ENCODE results near the gene COP1.

The COP1 gene

DNA sequence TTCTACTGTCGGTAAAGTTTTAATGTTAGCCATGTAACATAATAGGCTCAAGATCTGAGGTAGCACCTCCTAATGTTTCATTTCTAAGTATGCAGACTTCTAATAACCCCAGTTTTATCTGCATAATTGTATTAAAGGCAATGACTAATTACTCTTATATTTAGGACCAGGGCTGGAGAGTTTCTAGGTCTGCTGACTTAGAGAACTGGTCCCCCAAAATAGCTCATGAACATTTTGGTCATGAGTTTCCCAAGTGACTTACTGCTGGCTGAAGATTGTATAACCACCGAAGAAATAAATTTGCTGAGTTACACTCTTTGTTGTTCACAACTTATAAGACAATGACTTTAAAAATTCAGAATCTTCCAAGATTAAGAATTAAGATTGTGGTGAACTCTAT, 265.9 kb downstream of the COP1 start:
- ATAC-seq = no peak
- Mint-ChIP-seq H3K27me3 (no peaks in the 10 kb centered on the region), H3K9me3 (no peaks in the 10 kb centered on the region), H3K36me3 (peaks cover 70% of the 10 kb centered on the region), H3K4me3 (no peak overlapping the region), H3K4me1 (no peaks in the 10 kb centered on the region), H3K27ac (no peak overlapping the region)

DNA sequence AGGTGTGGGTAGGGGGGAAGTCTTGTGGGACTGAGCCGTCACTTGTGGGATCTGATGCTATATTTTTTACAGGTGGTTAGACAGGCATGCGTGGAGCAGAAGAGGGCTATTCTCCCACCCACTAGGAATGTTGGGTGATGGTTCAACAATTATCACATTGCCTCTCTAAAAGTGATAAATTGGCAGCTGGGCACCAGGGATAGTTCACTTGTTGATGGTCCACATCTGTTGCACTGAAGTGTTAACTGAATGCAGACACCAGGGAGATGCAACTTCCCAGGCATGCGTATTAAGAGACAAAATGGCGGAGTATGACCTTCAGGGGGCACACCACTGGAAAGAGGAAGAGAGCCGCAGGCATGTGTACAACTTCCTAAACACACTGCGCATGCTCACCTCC, 270.4 kb downstream of the COP1 start:
- Mint-ChIP-seq H3K4me3 (no peak overlapping the region), H3K36me3 (peaks cover 69% of the 10 kb centered on the region), H3K27me3 (no peaks in the 10 kb centered on the region), H3K27ac (no peak overlapping the region), H3K9me3 (peaks cover 2% of the 10 kb centered on the region), H3K4me1 (no peaks in the 10 kb centered on the region)
- ATAC-seq = no peak

DNA sequence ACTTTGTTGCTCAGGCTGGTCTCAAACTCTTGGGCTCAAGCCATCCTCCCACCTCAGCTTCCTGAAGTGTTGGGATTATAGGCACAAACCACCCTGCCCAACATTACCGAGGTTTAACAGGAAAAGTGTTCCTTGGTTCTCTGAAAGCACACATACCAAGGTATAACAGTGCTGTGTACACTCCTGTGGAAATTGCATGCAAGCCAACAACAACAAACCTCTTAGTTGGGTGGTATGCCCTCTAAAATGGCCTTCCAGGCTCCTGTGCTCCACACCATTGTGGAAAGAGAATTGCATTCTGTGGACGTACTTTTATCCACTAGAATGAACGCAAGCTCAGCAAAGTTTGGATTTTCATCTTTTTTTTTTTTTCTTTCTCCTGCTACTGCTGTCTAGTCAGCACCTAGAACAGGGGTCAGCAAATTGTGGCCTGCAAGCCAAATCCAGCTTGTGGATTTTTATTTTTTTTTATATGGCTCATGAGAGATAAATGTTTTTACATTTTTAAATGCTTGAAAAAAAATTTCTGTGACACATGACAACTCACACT, 271.4 kb downstream of the COP1 start:
- H3K27ac Mint-ChIP-seq = no peak overlapping the region
- ATAC-seq = no peak
- peaks cover 2% of the 10 kb centered on the region for H3K9me3 Mint-ChIP-seq
- H3K36me3 Mint-ChIP-seq = peaks cover 69% of the 10 kb centered on the region
- H3K27me3 Mint-ChIP-seq = no peaks in the 10 kb centered on the region
- H3K4me1 Mint-ChIP-seq = no peaks in the 10 kb centered on the region
- H3K4me3 Mint-ChIP-seq = no peak overlapping the region

DNA sequence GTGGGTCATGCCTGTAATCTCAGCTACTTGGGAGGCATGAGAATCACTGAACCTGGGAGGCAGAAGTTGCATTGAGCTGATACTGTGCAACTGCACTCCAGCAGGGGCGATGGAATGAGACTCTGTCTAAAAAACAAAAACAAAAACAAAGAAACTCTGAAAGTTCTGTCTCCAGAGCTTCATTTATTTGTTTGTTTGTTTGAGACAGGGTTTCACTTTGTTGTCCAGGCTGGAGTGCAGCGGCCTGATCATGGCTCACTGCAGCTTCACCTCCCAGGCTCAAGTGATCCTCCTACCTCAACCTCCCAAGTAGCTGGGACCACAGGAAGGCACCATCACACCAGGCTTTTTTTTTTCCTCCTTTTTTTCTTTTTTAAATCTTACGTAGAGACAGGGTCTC, 271.9 kb downstream of the COP1 start:
- H3K4me3 Mint-ChIP-seq = no peak overlapping the region
- H3K4me1 Mint-ChIP-seq = no peaks in the 10 kb centered on the region
- no peak overlapping the region for H3K27ac Mint-ChIP-seq
- H3K27me3 Mint-ChIP-seq = no peaks in the 10 kb centered on the region
- peaks cover 2% of the 10 kb centered on the region for H3K9me3 Mint-ChIP-seq
- H3K36me3 Mint-ChIP-seq = peaks cover 68% of the 10 kb centered on the region
- ATAC-seq = no peak

DNA sequence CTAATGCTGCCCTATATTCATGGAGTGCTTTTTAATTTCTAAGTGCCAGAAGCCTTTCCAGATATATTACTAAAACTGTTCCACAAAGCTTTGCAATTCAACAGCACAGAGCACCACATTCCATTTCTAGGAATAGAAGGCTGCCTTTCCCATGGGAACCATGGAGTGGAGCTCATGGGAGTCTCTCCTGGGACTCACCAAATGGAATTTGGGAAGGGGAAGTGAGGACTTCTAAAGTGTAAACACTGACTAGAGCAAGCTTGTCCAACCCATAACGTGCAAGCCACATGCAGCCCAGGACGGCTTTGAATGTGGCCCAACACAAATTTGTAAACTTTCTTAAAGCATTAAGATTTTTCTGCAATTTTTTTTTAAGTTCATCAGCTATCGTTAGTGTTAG, 273.3 kb downstream of the COP1 start:
- H3K4me1 Mint-ChIP-seq = no peaks in the 10 kb centered on the region
- H3K27me3 Mint-ChIP-seq = no peaks in the 10 kb centered on the region
- peaks cover 59% of the 10 kb centered on the region for H3K36me3 Mint-ChIP-seq
- no peak overlapping the region for H3K4me3 Mint-ChIP-seq
- no peak for ATAC-seq
- H3K9me3 Mint-ChIP-seq = peaks cover 2% of the 10 kb centered on the region
- H3K27ac Mint-ChIP-seq = no peak overlapping the region

DNA sequence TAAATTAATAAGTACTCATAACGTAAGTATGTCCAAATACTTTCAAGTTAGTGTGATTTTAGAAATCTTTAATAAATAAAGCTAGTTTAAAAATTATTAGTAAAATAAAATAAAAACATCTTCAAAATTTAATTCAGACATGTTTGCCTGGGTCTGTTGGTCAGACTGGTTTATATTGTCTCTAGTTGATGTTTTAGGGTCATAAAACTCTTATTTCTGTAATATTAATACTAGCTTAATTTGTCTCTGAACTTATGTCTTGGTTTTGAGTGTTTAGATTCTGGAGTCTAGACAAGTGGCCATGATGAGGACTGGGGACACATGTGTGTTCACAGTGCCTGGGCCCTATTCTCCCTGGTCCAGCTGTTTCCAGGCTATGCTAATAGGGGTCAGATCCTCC, 279.1 kb downstream of the COP1 start:
- no peaks in the 10 kb centered on the region for H3K27me3 Mint-ChIP-seq
- H3K27ac Mint-ChIP-seq = no peak overlapping the region
- H3K36me3 Mint-ChIP-seq = peaks cover 55% of the 10 kb centered on the region
- H3K4me3 Mint-ChIP-seq = no peak overlapping the region
- no peaks in the 10 kb centered on the region for H3K4me1 Mint-ChIP-seq
- no peak for ATAC-seq
- H3K9me3 Mint-ChIP-seq = peaks cover 5% of the 10 kb centered on the region

DNA sequence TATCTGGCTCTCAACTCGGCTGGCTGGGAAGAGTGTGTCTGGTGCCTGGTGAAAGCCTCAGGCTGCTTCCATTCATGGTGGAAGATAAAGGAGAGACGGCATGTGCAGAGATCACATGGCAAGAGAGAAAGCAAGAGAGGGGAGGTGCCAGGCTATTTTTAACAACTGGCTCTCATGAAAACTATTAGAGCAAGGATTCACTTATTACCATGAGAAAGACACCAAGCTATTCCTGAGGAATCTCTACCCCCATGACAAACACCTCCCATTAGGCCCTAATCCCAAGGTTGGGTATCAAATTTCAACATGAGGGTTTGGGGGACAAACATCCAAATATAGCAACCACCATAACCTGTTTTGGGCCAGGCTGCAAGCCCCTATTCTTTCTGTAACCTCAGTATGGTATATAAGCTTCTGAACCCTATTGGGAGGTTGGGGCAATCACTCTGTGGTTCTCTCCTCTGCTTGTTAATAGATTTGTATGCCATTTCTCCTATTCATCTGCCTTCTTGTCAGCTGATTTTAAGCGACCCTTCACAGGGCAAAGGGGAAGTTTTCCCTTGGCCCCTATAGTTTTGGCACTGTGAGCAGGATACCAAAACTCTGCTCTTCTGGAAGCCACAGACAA, 284.7 kb downstream of the COP1 start:
- Mint-ChIP-seq H3K4me1 (no peaks in the 10 kb centered on the region), H3K27me3 (no peaks in the 10 kb centered on the region), H3K36me3 (peaks cover 53% of the 10 kb centered on the region), H3K4me3 (no peak overlapping the region), H3K9me3 (peaks cover 5% of the 10 kb centered on the region), H3K27ac (no peak overlapping the region)
- no peak for ATAC-seq

DNA sequence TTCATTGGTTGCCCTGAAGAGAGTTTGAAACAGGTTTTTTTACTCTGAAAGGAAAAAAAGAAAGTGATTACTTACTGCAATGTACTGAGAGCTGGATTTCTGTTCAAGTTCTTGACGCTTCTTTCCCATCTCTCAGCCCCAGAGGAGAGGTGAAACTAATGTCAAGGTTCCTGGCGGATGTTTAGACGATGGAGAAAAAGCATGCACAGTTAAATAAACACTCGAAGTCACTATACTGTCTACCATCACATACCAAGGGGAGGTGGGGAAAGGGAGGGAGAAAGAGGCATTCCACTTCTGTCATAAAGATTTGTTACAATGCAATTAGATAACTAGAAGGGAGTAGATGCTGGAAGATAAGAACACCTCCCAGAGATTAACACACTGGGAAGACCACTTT, 286.7 kb downstream of the COP1 start:
- Mint-ChIP-seq H3K4me1 (no peaks in the 10 kb centered on the region), H3K9me3 (peaks cover 2% of the 10 kb centered on the region)
- ATAC-seq = no peak

DNA sequence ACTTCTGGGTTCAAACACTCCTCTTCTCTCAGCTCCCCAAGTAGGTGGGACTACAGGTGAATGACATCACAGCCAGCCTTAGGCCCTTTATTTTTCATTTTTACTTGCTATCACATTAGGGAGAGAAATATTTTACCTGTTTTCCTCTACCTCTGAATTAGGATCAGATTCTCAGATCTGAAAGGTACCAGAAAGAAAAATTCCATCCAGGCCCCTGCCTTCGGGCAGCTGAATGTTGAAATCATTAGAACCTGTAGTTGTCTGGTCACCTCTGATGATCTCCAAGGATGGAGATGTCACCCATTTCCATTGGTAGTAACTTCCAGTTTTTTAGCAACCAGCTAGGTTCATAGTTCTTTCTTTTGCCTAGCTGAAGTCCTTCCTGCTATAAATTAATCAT, 288.1 kb downstream of the COP1 start:
- Mint-ChIP-seq H3K9me3 (no peaks in the 10 kb centered on the region), H3K27me3 (no peaks in the 10 kb centered on the region), H3K27ac (no peak overlapping the region)

More for the DNA sequence above, 286.7 kb downstream of the COP1 start:
- H3K36me3 Mint-ChIP-seq = peaks cover 53% of the 10 kb centered on the region
- H3K4me3 Mint-ChIP-seq = no peak overlapping the region
- no peak overlapping the region for H3K27ac Mint-ChIP-seq
- no peaks in the 10 kb centered on the region for H3K27me3 Mint-ChIP-seq

DNA sequence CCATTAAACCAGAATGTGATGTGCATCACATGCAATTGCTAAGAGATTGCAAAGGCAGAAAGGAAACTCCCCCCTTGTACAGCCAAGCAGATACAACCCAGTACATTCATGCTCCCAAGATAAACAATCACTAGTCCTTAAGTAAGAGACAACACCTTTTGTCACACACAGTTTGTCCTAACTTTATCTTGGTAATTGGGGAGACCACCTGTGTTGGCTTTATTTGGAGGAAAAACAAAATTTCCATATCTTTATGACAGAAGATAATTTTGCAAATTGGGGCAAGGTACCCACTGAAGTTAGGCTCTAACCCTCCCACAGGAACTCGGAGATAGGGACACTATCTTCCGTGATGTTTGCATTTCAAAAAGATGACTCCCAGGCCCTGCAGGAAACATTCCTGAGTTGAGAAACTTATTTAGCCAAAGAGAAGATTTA, 288.7 kb downstream of the COP1 start:
- Mint-ChIP-seq H3K4me3 (no peak overlapping the region), H3K9me3 (no peaks in the 10 kb centered on the region), H3K27ac (no peak overlapping the region), H3K4me1 (no peaks in the 10 kb centered on the region), H3K36me3 (peaks cover 57% of the 10 kb centered on the region), H3K27me3 (no peaks in the 10 kb centered on the region)
- no peak for ATAC-seq

More for the DNA sequence above, 288.1 kb downstream of the COP1 start:
- no peaks in the 10 kb centered on the region for H3K4me1 Mint-ChIP-seq
- H3K4me3 Mint-ChIP-seq = no peak overlapping the region
- no peak for ATAC-seq
- peaks cover 54% of the 10 kb centered on the region for H3K36me3 Mint-ChIP-seq

DNA sequence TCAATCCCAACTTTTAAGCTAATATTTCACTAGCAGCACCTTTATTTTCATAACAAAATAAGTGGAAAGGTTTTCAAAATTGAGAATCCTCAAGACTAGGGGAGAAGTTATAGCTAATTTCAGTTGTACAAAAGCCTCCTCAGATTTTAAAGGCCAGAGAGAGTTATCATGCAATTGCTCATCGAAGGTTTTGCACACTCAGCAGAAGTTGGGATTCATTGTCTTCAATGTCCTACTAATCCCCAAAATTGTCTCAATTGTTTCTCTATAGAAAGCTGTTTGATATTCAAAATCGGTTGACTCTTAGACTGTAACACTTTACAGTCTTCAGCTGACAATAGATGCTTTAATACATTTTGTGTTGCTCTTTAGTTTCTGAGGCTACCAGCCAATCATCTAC, 293.0 kb downstream of the COP1 start:
- Mint-ChIP-seq H3K27me3 (no peaks in the 10 kb centered on the region), H3K9me3 (peaks cover 21% of the 10 kb centered on the region), H3K36me3 (peaks cover 69% of the 10 kb centered on the region), H3K27ac (no peak overlapping the region), H3K4me1 (no peaks in the 10 kb centered on the region), H3K4me3 (no peak overlapping the region)
- ATAC-seq = no peak

DNA sequence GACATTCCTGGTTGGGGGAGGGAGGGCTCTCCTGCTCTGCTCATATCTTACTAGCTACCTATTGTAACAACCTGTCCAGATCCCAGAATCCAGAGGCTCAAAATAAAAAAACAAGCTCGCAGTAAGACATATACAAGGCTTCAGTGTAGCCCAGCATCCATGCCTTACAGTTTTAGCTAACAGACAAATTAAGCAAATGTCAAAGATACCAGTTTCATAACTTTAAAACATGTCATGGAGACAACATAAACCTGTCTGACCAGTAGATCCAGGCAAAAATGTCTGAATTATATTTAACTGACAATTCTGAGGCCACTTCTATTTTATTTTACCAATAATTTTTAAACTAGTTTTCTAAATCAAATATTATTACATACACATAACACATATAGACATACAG, 295.9 kb downstream of the COP1 start:
- H3K4me1 Mint-ChIP-seq = no peaks in the 10 kb centered on the region
- H3K27me3 Mint-ChIP-seq = no peaks in the 10 kb centered on the region
- H3K4me3 Mint-ChIP-seq = no peak overlapping the region
- no peak overlapping the region for H3K27ac Mint-ChIP-seq
- H3K36me3 Mint-ChIP-seq = peaks cover 70% of the 10 kb centered on the region
- no peak for ATAC-seq
- peaks cover 21% of the 10 kb centered on the region for H3K9me3 Mint-ChIP-seq

DNA sequence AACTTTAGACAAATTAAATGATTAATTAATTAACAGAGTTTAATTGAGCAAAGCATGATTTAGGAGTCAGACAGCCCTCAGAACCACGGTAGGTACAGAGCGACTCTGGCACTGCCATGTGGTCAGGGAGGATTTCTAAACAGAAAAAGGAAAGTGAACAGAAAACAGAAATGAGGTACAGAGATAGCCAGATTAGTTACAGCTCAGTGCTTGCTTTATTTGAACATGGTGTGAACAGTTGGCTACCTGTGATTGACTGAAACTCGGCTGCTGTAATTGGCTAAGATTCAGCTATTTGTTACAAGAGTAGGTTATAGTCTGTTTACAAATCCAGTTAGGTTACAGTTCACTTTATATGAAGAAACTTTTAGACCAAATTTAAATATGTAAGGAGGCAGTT, 300.7 kb downstream of the COP1 start:
- ATAC-seq = no peak
- peaks cover 56% of the 10 kb centered on the region for H3K36me3 Mint-ChIP-seq
- H3K4me3 Mint-ChIP-seq = no peak overlapping the region
- no peak overlapping the region for H3K27ac Mint-ChIP-seq
- H3K27me3 Mint-ChIP-seq = no peaks in the 10 kb centered on the region
- peaks cover 11% of the 10 kb centered on the region for H3K9me3 Mint-ChIP-seq
- no peaks in the 10 kb centered on the region for H3K4me1 Mint-ChIP-seq

DNA sequence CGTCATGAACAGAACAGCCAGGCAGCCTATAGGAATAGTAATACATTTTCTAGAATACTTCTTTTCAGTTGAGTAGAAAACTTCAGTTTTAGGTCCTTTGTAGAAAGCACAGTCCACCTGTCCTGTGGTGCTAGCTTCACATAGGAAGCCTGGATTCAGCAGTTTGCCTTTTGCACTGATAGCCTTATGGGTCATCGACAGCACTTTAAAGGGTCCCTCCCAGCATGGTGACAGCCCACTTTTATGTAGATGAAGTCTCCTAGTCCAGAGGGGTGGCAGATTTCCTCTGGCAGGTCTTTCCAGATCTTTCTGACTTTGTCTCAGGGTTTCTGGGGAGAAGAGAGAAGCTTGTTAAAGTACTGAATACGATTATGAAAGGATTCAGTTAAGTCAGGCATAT, 302.3 kb downstream of the COP1 start:
- no peak overlapping the region for H3K27ac Mint-ChIP-seq

DNA sequence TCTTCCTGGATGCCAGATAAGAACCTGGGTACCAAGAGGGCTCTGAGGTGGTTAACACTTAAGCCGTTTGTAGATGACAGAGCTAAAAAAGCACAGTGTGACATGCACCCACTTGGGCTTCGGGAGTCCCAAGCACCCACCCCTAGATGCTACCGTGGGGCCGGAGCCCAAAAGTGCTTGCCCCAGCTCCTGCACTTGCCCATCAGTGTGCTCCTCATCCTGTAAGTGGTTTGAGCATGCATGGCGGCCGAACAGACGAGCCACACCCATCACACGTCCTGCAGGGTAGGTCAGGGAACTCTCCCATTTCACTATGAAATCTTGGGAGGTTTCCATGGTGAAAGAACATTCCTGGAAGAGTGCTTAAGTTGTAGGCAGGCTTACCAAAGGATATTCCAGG, 304.8 kb downstream of the COP1 start:
- ATAC-seq = no peak
- Mint-ChIP-seq H3K4me1 (no peaks in the 10 kb centered on the region), H3K27me3 (no peaks in the 10 kb centered on the region), H3K36me3 (peaks cover 29% of the 10 kb centered on the region), H3K4me3 (no peak overlapping the region), H3K9me3 (no peaks in the 10 kb centered on the region), H3K27ac (no peak overlapping the region)

More for the DNA sequence above, 302.3 kb downstream of the COP1 start:
- H3K4me3 Mint-ChIP-seq = no peak overlapping the region
- peaks cover 43% of the 10 kb centered on the region for H3K36me3 Mint-ChIP-seq
- ATAC-seq = no peak
- peaks cover 3% of the 10 kb centered on the region for H3K9me3 Mint-ChIP-seq
- H3K27me3 Mint-ChIP-seq = no peaks in the 10 kb centered on the region
- H3K4me1 Mint-ChIP-seq = no peaks in the 10 kb centered on the region

DNA sequence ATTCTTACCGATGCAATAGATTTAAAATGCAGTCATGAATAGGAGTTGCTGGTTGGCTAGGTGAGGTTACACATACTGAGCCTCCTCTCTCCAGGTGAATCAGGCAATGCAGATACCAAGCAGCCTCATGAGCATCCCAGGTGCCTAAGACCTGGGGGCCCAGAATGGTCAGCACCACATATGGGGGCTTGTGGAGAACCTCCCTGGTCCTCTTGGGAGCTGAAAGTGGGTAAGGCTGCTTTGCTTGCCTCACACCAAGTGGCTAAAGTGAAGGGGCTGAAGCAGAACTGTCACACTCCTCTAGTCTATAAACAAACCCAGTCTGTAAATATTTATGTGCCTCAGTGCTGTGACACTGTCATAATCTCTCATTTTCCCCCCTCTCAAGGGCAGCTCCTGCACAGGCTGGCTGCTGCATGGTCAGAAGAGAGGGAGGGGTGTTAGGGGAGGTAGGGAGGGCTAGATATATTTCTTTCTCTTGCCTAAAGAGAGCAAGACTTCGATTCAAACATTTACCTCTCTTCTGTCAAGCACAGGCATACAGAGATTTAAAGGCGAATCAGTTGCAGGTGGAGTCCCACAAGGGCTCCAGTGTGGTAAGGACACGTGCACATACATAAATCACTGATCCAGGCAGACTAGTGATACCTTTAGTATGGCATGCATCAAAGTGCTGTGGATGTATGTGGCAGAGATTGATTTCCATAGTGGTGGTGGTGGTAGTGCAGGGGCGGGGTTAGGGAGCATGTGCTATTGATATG, 305.8 kb downstream of the COP1 start:
- H3K27ac Mint-ChIP-seq = no peak overlapping the region

More for the DNA sequence above, 305.8 kb downstream of the COP1 start:
- Mint-ChIP-seq H3K27me3 (no peaks in the 10 kb centered on the region), H3K4me1 (no peaks in the 10 kb centered on the region), H3K4me3 (no peak overlapping the region), H3K9me3 (no peaks in the 10 kb centered on the region), H3K36me3 (peaks cover 26% of the 10 kb centered on the region)
- peak; percentile 18 for ATAC-seq
